CD14-positive monocyte (primary cell): ENCODE results near the gene SLC9A9. TPM values are rescaled to one million over a fixed set of nuclear protein-coding genes. Genes with fewer than 3 reads are reported as not detected.

Experiments
- DNase-seq, 3 donors: peaks; one replicate each; pipeline ENCODE4 v3.0.0-alpha.2; 2011 to 2022
- H2AFZ ChIP-seq: 2 replicates; pipeline ENCODE4 v1.6.0; 2012; ENCODE audit warnings: mild to moderate bottlenecking, low read depth, low read length, inconsistent platforms; ENCODE audit not compliant: insufficient read depth, poor library complexity, severe bottlenecking
- H3K27ac ChIP-seq, 2 donors: 1 replicate in 1 of 2; 2 replicates in 1 of 2; pipeline ENCODE4 v1.5.1; 2012 to 2013; ENCODE audit warnings: low read length in 2 of 2, control low read depth in 1 of 2, inconsistent platforms in 1 of 2, low read depth in 1 of 2, mild to moderate bottlenecking in 1 of 2
- H3K27me3 ChIP-seq, 2 donors: one replicate each; pipeline versions ENCODE4 v1.6.0 to v1.6.1; 2011 to 2013; ENCODE audit warnings: low read length in 2 of 2; ENCODE audit not compliant: control insufficient read depth in 2 of 2, insufficient read depth in 2 of 2
- H3K36me3 ChIP-seq, 2 donors: replicated peaks in 1 of 2; 1 replicate in 1 of 2; 2 replicates in 1 of 2; pipeline versions ENCODE4 v1.5.1 to v1.6.1; 2012 to 2013; ENCODE audit warnings: low read length in 2 of 2, control low read depth in 1 of 2, inconsistent platforms in 1 of 2, mild to moderate bottlenecking in 1 of 2; ENCODE audit not compliant: insufficient read depth in 2 of 2, control insufficient read depth in 1 of 2
- H3K4me1 ChIP-seq, 2 donors: 1 replicate in 1 of 2; 2 replicates in 1 of 2; pipeline versions ENCODE4 v1.5.1 to v1.6.1; 2012 to 2013; ENCODE audit warnings: low read length in 2 of 2, control low read depth in 1 of 2, inconsistent platforms in 1 of 2, mild to moderate bottlenecking in 1 of 2, moderate library complexity in 1 of 2; ENCODE audit not compliant: insufficient read depth in 2 of 2, control insufficient read depth in 1 of 2
- H3K4me2 ChIP-seq: replicated peaks from 2 replicates; pipeline ENCODE3; 2012; ENCODE audit warnings: low read length, moderate library complexity, mild to moderate bottlenecking; ENCODE audit not compliant: poor library complexity, severe bottlenecking; ENCODE audit errors: extremely low read depth
- H3K4me3 ChIP-seq, 3 experiments: fragments of 200-600 bp in 1 of 3; sonication (generic) in 1 of 3; replicated peaks in 1 of 3; 1 replicate in 2 of 3; 2 replicates in 1 of 3; pipeline ENCODE4 v1.5.1; 2011 to 2013; ENCODE audit warnings: low read length in 3 of 3, mild to moderate bottlenecking in 3 of 3, control low read depth in 2 of 3, low read depth in 2 of 3, inconsistent platforms in 1 of 3, moderate library complexity in 1 of 3
- H3K79me2 ChIP-seq: 2 replicates; pipeline ENCODE4 v1.6.0; 2012; ENCODE audit warnings: mild to moderate bottlenecking, control low read depth, inconsistent platforms, low read length, moderate library complexity; ENCODE audit not compliant: insufficient read depth
- H3K9ac ChIP-seq: 2 replicates; pipeline ENCODE4 v1.6.0; 2017; ENCODE audit warnings: low read length, mild to moderate bottlenecking; ENCODE audit not compliant: insufficient read depth, poor library complexity, severe bottlenecking
- H3K9me3 ChIP-seq, 2 donors: replicated peaks in 1 of 2; 1 replicate in 1 of 2; 2 replicates in 1 of 2; pipeline versions ENCODE4 v1.5.1 to v1.6.1; 2012 to 2013; ENCODE audit warnings: low read length in 2 of 2, control low read depth in 1 of 2; ENCODE audit not compliant: control insufficient read depth in 1 of 2, insufficient read depth in 1 of 2
- H4K20me1 ChIP-seq: 2 replicates; pipeline ENCODE4 v1.6.0; 2012; ENCODE audit warnings: mild to moderate bottlenecking, low read length, control low read depth, moderate library complexity; ENCODE audit not compliant: insufficient read depth
- H3K27ac Mint-ChIP-seq, 7 donors: one replicate each; pipeline ENCODE4 v1.8.0; 2020; ENCODE audit warnings: mild to moderate bottlenecking in 7 of 7, mixed read lengths in 7 of 7, moderate library complexity in 6 of 7, inconsistent platforms in 2 of 7
- H3K27me3 Mint-ChIP-seq, 3 donors: one replicate each; pipeline ENCODE4 v1.8.0; 2021 to 2022; ENCODE audit warnings: low read depth in 3 of 3, mild to moderate bottlenecking in 3 of 3, mixed read lengths in 3 of 3, moderate library complexity in 3 of 3, inconsistent platforms in 1 of 3
- H3K36me3 Mint-ChIP-seq, 2 donors: one replicate each; pipeline ENCODE4 v1.8.0; 2020; ENCODE audit warnings: mixed read lengths in 2 of 2, inconsistent platforms in 1 of 2, mild to moderate bottlenecking in 1 of 2
- H3K4me1 Mint-ChIP-seq: one replicate; pipeline ENCODE4 v1.8.0; 2020; ENCODE audit warnings: mild to moderate bottlenecking, mixed read lengths
- H3K4me3 Mint-ChIP-seq, 2 donors: one replicate each; pipeline ENCODE4 v1.8.0; 2020; ENCODE audit warnings: mild to moderate bottlenecking in 2 of 2, mixed read lengths in 2 of 2, moderate library complexity in 1 of 2
- H3K9me3 Mint-ChIP-seq, 7 donors: one replicate each; pipeline ENCODE4 v1.8.0; 2020 to 2022; ENCODE audit warnings: mixed read lengths in 7 of 7, mild to moderate bottlenecking in 6 of 7, moderate library complexity in 6 of 7, inconsistent platforms in 2 of 7
- WGBS: methylation state at CpG from one replicate; pipeline ENCODE4 v1.1.5; 2013; ENCODE audit warnings: missing lambda C conversion rate; ENCODE audit not compliant: insufficient coverage; 5-methylcytosine and 5-hydroxymethylcytosine counted together
- intact Hi-C, 2 donors: fragments of 100-400 bp; cut with micrococcal nuclease; formaldehyde crosslinking; loops; one replicate each; pipeline versions ENCODE4 v1.15.0 to v1.15.1; 2023
- polyA plus RNA-seq, 3 donors: library from polyadenylated mRNA; depleted of rRNA in 1 of 3; unstranded in 2 of 3; stranded (reverse) in 1 of 3; fragments of 300-500 nt in 2 of 3; fragments of >200 nt in 1 of 3; fragmentation: Illumina TruSeq in 2 of 3; gene quantifications; 1 replicate in 2 of 3; 2 replicates in 1 of 3; pipeline ENCODE4 v1.2.3, GENCODE V29; 2012 to 2021
- TF ChIP-seq, protein P1 (sequence below): fragments of 200-600 bp; IDR thresholded peaks from one replicate; pipeline ENCODE4 v1.8.0; 2022; ENCODE audit warnings: antibody characterized with exemption, mild to moderate bottlenecking

Gene SLC9A9
- polyA plus RNA-seq, 3 donors: 14.1 to 32.8 (median 27.0) TPM

DNA sequence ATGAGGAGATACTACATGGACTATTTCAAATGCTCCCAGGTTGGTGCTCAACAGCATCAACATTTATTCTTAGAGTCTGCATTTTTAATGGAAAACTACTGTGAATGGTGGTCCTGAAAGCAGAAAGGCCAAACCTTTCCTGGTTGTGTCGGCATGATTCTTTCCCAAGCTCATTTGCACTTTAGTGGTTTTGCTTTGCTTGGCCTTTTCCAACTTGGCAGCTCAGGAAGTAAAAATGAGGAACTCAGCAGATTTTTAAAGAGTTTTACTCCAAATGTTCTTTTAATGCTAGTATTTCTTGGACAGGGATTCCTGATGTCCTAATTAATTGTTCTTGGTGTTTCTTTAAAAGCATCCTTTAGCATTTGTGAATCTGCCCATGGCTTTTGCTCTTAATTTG lies 197.4 kb downstream of the SLC9A9 start:
- intact Hi-C loops: no loop called here
- H3K4me1 Mint-ChIP-seq: peaks cover 8% of the 10 kb centered on the region
- H3K27ac ChIP-seq: no peak overlapping the region

DNA sequence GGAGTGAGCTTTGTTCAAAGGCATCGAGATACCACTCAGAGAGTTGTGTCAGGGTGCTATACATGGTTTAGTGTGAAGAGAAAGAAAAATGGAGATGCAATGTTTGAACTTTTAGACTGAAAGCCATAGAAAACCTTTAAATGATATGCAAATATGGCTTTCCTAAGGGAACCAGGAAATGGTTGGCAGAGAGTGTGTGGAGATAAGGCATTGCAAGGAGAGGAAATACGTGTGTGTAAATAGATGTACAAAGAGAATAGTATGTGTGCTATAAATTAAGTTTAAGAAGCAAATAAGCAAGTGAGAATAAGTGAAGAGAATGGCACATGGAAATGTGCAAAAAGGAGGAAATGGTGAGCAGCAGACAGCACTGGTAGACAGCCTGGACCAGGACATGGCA lies 198.1 kb downstream of the SLC9A9 start:
- H3K4me3 Mint-ChIP-seq: no peak overlapping the region
- H3K27ac Mint-ChIP-seq: no peak overlapping the region
- H3K4me3 ChIP-seq: no peak overlapping the region
- no peaks in the 10 kb centered on the region for H4K20me1 ChIP-seq
- peaks cover 0 to 1% (median 0%) of the 10 kb centered on the region in 3 donors for H3K27me3 Mint-ChIP-seq
- H3K4me2 ChIP-seq: no peak overlapping the region
- peaks cover 8% of the 10 kb centered on the region for H3K4me1 Mint-ChIP-seq
- H3K36me3 ChIP-seq: peaks cover 3 to 17% of the 10 kb centered on the region in 2 donors
- TF ChIP-seq, protein P1, sequence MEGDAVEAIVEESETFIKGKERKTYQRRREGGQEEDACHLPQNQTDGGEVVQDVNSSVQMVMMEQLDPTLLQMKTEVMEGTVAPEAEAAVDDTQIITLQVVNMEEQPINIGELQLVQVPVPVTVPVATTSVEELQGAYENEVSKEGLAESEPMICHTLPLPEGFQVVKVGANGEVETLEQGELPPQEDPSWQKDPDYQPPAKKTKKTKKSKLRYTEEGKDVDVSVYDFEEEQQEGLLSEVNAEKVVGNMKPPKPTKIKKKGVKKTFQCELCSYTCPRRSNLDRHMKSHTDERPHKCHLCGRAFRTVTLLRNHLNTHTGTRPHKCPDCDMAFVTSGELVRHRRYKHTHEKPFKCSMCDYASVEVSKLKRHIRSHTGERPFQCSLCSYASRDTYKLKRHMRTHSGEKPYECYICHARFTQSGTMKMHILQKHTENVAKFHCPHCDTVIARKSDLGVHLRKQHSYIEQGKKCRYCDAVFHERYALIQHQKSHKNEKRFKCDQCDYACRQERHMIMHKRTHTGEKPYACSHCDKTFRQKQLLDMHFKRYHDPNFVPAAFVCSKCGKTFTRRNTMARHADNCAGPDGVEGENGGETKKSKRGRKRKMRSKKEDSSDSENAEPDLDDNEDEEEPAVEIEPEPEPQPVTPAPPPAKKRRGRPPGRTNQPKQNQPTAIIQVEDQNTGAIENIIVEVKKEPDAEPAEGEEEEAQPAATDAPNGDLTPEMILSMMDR: no peak
- intact Hi-C loops: no loop called here
- H3K4me1 ChIP-seq: peaks cover 4 to 7% of the 10 kb centered on the region in 2 donors
- H3K79me2 ChIP-seq: no peaks in the 10 kb centered on the region
- H3K36me3 Mint-ChIP-seq: peaks cover 24 to 36% of the 10 kb centered on the region in 2 donors
- whole genome bisulfite sequencing: 89% methylated on average over 2 of the region's 2 CpGs
- no peaks in the 10 kb centered on the region for H3K9me3 ChIP-seq
- DNase-seq: no peak
- H2AFZ ChIP-seq: no peak overlapping the region
- no peaks in the 10 kb centered on the region for H3K27me3 ChIP-seq
- H3K9ac ChIP-seq: no peak overlapping the region
- H3K9me3 Mint-ChIP-seq: peaks cover 0 to 5% (median 0%) of the 10 kb centered on the region in 7 donors
- H3K27ac ChIP-seq: no peak overlapping the region

More for the DNA sequence above, 197.4 kb downstream of the SLC9A9 start:
- no peaks in the 10 kb centered on the region for H3K27me3 ChIP-seq
- no peak overlapping the region for H2AFZ ChIP-seq
- H3K27me3 Mint-ChIP-seq: peaks cover 0 to 1% (median 0%) of the 10 kb centered on the region in 3 donors
- peaks cover 4 to 7% of the 10 kb centered on the region in 2 donors for H3K4me1 ChIP-seq
- no peaks in the 10 kb centered on the region for H4K20me1 ChIP-seq
- H3K9ac ChIP-seq: no peak overlapping the region
- H3K27ac Mint-ChIP-seq: no peak overlapping the region
- TF ChIP-seq, protein P1: no peak
- 0% methylated on average over 1 of the region's 1 CpG for WGBS
- H3K36me3 Mint-ChIP-seq: peaks cover 26 to 39% of the 10 kb centered on the region in 2 donors
- H3K9me3 ChIP-seq: no peaks in the 10 kb centered on the region
- H3K4me3 Mint-ChIP-seq: no peak overlapping the region
- no peak for DNase-seq
- no peak overlapping the region for H3K4me2 ChIP-seq
- peaks cover 3 to 18% of the 10 kb centered on the region in 2 donors for H3K36me3 ChIP-seq
- H3K79me2 ChIP-seq: no peaks in the 10 kb centered on the region
- peaks cover 0 to 5% (median 0%) of the 10 kb centered on the region in 7 donors for H3K9me3 Mint-ChIP-seq
- H3K4me3 ChIP-seq: no peak overlapping the region
